Stimulated activated CD4-positive, alpha-beta T cell treated with anti-CD3 and anti-CD28 coated beads, Interleukin-2, amount 100 ng/mL, for 24 hours (primary cell): Measurements from ENCODE around the gene KCNH1.

Experiments
- DNase-seq, 2 donors: peaks; one replicate each; pipeline ENCODE4 v3.0.0-alpha.2; 2020

KCNH1 gene

GRCh38 chr1:210916548-210916947 lies 217.4 kb downstream of the KCNH1 start:
- DNase-seq = no peak

GRCh38 chr1:210915890-210916507 lies 217.9 kb downstream of the KCNH1 start:
- no peak for DNase-seq

- no peak for DNase-seq
Measured at GRCh38 chr1:210912752-210913151, 221.2 kb downstream of the KCNH1 start.

DNA sequence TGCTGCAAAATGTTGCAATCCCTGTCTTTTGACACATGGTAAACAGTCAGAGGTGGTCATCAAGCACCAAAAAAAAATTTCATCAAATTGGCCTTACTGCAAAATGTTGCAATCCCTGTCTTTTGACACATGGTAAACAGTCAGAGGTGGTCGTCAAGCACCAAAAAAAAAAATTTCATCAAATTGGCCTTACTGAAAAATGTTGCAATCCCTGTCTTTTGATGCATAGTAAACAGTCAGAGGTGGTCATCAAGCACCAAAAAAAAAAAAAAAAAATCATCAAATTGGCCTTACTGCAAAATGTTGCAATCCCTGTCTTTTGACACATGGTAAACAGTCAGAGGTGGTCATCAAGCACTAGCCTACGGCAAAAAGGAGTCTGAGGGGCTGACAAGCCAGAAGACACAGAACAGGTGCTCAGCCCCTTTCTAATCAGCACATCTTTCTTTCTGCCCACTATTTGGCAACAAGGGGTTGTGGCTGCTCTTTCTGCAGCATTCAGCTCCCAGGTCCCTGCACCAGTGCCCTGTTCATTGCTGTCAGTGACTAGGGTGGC lies 223.8 kb downstream of the KCNH1 start:
- DNase-seq = no peak

DNA sequence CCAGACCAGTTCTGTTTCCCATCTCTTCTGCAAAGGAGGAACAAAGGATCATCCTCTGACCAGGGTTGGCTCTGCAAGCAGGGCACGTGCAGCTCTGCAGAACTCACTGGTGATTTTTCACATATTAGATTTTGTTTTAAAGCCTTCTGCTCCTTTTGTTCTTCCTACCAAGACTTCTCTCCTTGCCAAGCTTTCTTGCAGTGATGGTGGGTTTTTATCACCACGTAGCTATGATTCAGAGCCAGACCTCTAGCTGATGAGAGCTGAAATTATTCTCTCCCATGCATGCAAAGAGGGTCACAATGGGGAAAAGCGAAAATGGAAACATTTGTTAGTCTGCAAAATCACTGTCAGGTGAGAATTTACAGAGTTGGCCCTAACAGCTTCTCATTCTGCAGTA lies 225.2 kb downstream of the KCNH1 start:
- no peak for DNase-seq

DNA sequence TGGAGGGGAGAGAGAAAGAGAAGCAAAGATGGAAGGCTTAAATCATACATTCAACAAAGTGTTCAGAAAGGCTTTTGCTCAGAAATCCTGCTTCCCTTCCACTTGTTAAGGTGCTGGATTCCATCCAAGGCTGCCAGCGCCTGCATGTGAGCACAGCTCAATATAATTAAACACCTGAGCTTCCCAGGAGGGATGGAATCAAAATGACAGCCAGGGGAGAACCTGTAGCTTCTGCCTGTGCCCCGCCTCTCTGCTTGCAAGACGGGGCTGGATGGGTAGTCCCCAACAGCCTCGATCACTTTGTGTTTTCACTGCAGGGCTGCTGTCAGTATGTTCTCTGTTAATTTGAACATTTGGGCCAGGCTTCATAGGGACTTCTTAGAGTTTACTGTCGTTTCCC lies 225.7 kb downstream of the KCNH1 start:
- DNase-seq = no peak

GRCh38 chr1:210907251-210907805 lies 226.6 kb downstream of the KCNH1 start:
- no peak for DNase-seq

GRCh38 chr1:210905944-210906453 lies 227.9 kb downstream of the KCNH1 start:
- DNase-seq = no peak

DNA sequence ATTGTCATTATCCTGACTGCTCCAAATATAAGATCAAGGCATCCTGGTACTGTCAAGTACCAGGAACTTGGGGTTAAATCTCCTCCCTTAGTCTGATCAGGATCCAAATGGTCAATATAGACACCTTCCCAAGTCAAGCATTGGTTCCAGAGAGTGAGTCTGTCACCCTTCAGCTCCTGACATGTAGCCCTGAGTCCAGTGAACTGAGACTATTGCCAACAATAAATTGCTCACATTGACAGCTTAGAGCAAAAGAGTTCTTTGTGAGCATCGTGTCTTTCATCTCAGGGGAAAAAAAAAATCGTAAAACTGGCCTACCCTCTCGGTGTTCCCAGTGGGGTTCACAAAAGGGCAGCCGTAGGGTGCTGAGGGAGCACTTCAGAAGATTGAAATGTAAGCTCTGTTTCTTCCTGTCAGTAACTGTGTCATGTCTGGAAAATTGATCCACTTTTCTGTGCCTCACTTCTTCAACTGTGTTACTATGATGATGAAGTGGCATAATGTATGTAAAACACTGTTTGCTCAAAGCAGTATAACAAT lies 228.5 kb downstream of the KCNH1 start:
- DNase-seq = no peak

DNA sequence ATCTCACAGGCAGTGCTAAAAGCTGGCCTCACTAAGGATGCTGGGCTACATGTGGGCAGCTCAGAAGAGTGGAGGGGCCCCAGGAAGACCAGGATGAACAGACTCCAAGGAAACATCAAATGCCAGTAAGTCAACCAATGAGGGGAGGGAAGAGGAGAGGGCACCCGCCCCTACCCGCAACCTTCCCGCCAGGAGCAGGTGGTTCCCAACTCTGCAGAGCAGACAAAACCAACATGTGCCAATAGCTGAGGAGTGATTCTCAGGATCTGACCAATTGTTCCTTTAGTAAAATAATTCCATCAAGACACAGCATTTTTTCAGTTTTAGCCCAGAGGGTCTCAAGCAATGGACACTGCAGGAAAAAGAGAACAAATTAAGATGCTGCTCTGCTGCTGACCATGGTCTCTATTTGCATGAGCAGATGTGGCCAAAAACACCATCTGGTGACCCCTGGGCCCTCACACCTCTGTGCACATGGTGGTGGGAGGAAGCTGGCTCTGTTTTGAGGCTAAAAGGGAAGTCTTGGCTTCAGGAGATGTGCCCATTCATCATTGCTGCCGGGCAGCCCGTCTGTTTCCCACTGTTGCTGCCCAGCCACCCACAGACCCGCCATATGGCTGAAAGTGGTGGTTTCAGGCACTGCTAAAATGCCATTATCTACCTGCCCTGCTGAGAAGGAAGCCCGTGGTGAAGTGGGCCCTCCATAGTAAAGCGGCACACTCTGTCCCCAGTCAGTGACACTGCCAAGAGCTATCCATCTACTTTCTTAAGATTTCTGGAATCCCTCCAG lies 231.8 kb downstream of the KCNH1 start:
- DNase-seq = no peak

- no peak for DNase-seq
Measured at GRCh38 chr1:210900820-210901219, 233.1 kb downstream of the KCNH1 start.

DNA sequence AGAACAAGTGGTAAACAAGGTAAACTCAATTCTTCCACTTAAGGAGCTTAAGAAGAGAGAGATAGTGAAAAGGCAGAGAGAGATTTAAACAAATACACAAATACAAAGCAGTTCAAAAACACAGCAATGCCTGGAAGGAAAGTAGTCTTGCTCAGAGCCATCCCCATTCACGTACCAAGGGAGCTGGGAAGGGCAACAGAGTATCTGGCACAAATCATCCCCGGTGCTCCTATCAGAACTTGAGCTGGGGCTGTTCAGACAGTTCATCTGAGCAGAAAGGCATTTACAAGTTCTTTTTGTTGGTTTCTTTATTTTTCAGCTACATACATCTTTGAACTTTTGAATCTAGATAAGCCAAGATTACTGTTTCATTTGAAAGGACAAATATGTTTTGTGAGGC lies 233.9 kb downstream of the KCNH1 start:
- DNase-seq = no peak

- DNase-seq = no peak
Measured at GRCh38 chr1:210899676-210900075, 234.3 kb downstream of the KCNH1 start.

- no peak for DNase-seq
Measured at GRCh38 chr1:210898473-210898872, 235.5 kb downstream of the KCNH1 start.

DNA sequence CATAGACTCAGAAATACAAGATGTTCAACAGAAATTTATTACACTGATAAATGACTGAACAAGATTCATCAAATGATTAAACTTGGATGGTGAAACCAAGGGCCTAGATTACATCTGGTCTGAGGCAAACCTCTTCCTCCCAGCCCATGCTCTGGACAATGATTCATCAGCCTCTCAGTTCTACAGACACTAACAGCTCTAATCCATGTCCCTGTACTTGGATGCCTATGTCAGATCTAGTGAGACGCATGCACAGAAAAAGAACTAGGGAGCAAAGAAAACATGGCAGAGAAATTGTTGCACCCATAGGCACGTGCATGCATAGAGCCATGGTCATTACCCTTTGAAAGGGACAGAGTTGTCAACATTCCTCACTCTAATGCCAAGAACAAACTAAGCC lies 250.1 kb downstream of the KCNH1 start:
- DNase-seq = no peak

DNA sequence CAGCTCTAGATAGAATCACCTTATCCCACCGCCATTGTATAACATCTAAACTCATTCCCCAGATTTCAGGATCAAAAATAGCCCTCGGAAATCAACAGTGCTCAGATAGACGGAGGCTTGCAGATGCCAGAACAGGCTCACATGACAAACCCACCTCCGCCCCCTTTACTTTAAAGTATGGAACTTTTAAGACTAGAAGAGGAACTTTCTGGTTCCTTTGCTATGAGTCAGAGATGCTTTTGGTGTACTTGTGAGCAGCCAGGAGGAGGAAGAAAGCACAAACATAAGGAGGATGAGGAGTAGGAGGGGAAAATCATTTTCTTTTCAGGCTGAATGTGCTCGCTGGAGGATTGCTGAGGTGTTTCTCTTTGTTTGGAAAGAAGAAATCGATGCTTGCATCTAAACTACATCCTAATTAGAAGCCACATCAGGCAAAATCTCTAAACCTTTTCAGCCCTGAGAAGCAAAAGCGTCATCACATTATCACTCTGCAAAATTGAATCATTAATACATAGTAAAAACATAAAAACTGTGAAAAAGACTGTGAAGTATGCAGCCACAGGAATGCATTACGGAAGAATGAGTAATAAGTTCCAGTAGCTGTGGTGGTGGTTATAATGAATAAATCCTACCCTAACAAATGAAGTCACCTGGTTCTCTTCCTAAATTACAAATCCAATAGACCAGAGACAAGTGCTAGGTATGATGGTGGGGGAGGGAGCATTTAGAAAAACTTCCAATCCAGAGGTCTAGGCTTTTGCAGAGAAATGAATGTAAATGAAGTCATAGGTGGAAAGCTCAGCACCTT lies 251.3 kb downstream of the KCNH1 start:
- no peak for DNase-seq

DNA sequence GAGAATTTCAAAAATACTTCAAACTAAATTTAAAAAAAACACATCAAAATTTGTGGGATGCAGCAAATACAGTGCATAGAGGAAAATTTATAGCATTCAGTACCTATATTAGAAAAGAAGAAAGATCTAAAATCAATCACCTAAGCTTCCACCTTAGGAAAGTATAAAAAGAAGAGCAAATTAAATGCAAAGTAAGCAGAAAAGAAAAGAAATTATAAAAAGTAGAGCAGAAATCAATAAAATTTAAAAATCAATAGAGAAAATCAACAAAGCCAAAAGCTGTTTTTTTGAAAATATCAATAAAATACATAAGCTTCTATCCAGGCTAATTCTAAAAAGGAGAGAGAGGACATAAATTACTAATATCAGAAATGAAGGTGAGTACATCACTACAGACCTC lies 255.4 kb downstream of the KCNH1 start:
- no peak for DNase-seq

DNA sequence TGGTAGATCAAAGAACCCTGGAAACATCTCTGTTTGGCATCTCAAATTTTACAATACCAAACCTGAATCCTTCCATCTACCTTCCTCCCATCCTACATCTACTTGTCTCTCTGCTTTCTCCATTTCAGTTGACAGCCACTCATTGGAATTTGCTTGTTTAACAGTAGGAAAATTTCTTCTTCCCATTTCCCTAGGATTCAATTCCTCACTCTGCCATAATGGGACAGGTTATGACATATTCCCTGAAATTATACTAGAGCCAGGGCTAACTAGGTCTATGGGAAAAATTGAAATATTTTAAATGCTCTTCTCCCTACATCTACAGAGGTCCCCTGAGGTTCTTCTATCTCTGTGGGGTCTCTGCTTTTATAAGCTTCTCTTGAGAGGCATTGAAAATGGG lies 257.7 kb downstream of the KCNH1 start:
- no peak for DNase-seq

DNA sequence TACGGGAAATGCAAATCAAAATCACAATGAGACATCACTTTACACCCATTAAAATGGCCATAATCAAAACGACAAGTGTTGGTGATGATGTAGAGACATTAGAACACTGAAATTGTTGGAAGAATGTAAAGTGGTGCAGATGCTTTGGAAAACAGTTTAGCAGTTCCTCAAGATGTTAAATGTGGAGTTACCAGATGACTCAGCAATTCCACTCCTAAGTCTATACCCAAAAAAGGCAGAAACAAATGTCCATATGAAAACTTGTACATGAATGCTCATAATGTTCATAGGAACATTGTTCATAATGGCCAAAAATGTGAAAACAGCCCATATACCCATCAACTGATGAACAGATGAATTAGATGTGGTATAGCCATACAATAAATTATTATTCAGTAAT lies 267.4 kb downstream of the KCNH1 start:
- no peak for DNase-seq

DNA sequence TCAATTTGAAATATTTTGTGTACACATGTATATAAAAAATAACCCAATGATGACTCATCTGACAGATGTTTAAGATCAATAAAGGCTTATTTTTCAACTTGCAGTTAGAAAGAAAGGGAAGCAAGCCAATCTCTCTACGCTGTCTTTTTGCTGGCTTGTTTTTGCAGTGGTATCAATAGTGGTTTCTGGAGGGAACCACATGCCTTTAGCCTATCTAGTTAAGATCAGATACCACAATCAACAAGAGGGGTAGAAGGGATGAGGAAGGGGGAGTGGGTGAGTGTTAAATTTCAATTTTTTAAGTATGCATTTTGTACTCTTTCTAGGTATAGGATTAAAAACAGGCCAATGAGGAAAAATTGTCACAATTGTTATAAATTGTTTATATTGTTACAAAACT lies 276.2 kb downstream of the KCNH1 start:
- no peak for DNase-seq

- no peak for DNase-seq
Measured at GRCh38 chr1:210857146-210857663, 276.7 kb downstream of the KCNH1 start.

DNA sequence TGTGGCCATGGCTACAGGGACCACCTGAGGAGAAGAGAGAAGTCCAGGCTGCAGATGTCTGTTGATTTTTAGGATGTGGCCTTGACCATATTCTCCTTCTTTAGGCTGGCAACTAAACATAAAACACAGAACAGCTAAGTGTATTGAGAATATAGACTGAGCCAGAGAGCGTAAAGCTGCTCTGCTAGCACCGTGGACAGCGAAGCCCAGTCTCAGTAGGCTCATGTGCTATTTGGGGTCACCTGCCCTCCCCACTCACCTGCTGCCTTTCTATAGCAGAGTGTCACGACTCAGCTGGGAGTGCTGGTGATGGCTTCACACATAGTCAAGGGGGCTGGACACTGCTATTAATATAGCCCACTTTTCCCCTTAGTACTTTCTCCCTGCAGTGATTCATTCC lies 278.5 kb downstream of the KCNH1 start:
- no peak for DNase-seq

GRCh38 chr1:210853276-210853675 lies 280.7 kb downstream of the KCNH1 start:
- no peak for DNase-seq
